Subcutaneous adipose tissue (tissue), 4 donors: Measurements from ENCODE around the gene ZNF407. TPM values are rescaled to one million over a fixed set of nuclear protein-coding genes. Genes with fewer than 3 reads are reported as not detected.

Experiments used
- total RNA-seq, 4 donors: library from RNA; depleted of rRNA; stranded (reverse); fragments of >200 nt; gene quantifications; one replicate each; pipeline ENCODE4 v1.1.0, GENCODE V29; 2016
- TF ChIP-seq, protein P1 (sequence below): fragments of 450-650 bp; IDR thresholded peaks from one replicate; pipeline ENCODE4 v1.5.1; 2016; ENCODE audit warnings: low read depth, mild to moderate bottlenecking, control low read depth, antibody characterized with exemption, moderate library complexity

The ZNF407 gene
- total RNA-seq, 4 donors from 2014 or later: 16.0 to 24.3 (median 19.6) TPM

DNA sequence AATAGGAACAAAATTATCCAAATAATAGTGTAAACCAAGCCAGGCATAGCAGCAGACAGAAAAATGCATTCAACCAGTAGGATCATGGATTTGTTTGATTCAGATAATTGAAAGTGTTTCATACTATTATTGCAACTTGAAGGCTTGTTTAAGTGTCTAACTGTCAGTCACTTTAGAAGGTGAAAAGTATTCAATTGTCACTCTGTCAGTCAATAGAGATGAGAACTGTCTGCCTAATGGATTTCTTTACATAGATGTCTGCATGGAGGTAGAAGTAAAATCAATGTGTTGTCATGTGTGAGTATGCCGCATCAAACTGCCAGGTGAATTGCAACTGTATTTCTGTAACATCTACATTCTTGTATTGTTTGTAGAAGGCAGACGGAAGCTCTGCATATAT lies 65.0 kb downstream of the ZNF407 start:
- TF ChIP-seq, protein P1, sequence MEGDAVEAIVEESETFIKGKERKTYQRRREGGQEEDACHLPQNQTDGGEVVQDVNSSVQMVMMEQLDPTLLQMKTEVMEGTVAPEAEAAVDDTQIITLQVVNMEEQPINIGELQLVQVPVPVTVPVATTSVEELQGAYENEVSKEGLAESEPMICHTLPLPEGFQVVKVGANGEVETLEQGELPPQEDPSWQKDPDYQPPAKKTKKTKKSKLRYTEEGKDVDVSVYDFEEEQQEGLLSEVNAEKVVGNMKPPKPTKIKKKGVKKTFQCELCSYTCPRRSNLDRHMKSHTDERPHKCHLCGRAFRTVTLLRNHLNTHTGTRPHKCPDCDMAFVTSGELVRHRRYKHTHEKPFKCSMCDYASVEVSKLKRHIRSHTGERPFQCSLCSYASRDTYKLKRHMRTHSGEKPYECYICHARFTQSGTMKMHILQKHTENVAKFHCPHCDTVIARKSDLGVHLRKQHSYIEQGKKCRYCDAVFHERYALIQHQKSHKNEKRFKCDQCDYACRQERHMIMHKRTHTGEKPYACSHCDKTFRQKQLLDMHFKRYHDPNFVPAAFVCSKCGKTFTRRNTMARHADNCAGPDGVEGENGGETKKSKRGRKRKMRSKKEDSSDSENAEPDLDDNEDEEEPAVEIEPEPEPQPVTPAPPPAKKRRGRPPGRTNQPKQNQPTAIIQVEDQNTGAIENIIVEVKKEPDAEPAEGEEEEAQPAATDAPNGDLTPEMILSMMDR: no peak

DNA sequence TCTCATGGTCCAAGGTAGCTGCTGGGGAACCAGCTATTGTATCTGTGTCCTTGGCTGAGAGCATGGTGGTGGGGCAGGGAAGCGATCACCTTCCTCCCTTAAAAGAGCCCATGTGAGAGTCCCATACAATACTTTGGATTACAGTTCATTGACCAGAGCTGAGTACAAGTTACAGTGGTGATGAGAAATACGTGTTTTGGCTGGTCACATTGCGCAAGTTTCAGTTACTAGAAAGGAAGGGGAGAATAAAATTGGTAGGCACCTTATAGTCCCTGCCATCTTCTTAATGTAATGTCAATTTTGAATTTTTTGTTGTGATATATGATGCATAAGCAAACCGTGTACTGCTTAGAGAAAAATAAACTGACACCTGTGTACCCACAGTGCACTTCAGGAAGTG lies 67.7 kb downstream of the ZNF407 start:
- TF ChIP-seq, protein P1: no peak

DNA sequence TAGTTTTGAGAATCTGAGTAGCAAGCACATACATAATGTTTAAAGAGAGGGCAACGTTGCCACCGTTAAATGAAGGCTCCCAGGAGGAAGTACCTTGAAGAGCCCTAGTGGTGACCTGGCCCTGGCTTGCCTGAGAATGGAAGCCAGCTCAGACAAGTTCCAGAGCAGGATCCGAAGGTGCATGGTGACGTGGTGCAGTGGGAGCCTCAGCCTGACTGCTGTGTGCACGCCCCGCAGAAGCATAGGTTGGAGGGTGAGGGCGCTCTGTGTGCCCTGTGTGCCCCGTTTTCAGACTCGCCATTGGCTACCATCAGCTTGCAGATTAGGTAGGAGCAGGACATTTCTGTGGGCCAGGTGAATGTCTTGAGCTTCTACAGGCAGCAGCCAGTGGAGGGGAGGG lies 68.2 kb downstream of the ZNF407 start:
- TF ChIP-seq, protein P1: no peak

GRCh38 chr18:74669136-74669798 lies 71.6 kb downstream of the ZNF407 start:
- TF ChIP-seq, protein P1: no peak

DNA sequence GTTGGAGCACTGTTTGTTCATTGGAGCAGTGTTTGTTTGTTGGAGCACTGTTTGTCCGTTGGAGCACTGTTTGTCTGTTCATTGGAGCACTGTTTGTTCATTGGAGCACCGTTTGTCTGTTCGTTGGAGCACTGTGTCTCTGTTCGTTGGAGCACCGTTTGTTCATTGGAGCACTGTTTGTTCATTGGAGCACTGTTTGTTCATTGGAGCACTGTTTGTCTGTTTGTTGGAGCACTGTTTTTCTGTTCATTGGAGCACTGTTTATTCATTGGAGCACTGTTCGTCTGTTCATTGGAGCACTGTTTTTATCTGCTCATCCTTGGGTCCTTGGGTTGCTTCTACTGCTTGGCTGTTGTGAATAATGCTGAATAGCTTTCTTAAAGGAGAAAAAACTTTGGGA lies 74.7 kb downstream of the ZNF407 start:
- TF ChIP-seq, protein P1: no peak

DNA sequence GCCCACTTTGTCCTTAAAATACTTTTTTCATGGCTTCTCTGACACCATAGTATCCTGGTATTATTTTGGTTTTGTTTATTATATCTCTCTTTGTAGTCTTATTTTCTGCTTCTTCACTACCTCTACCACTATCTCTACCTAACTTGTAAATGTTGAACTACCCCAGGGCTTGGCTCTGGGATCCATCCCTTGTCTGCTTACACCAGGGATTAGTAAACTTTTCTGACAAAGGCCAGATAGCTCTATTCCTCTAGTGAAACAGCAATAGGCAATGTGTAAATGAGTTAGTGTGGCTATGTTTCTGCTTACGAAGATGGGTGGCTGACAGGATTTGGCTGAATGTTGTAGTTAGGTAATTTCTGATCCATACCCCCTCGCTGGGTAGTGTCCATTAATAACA lies 76.8 kb downstream of the ZNF407 start:
- TF ChIP-seq, protein P1: no peak

GRCh38 chr18:74679006-74679678 lies 81.5 kb downstream of the ZNF407 start:
- TF ChIP-seq, protein P1: no peak
